CD1c-positive myeloid dendritic cell (primary cell): Measurements from ENCODE around the gene SPR.

ENCODE experiments used
- DNase-seq: peaks from one replicate; pipeline ENCODE4 v3.0.0-alpha.2; 2016; ENCODE audit errors: extremely low spot score

SPR gene

DNA sequence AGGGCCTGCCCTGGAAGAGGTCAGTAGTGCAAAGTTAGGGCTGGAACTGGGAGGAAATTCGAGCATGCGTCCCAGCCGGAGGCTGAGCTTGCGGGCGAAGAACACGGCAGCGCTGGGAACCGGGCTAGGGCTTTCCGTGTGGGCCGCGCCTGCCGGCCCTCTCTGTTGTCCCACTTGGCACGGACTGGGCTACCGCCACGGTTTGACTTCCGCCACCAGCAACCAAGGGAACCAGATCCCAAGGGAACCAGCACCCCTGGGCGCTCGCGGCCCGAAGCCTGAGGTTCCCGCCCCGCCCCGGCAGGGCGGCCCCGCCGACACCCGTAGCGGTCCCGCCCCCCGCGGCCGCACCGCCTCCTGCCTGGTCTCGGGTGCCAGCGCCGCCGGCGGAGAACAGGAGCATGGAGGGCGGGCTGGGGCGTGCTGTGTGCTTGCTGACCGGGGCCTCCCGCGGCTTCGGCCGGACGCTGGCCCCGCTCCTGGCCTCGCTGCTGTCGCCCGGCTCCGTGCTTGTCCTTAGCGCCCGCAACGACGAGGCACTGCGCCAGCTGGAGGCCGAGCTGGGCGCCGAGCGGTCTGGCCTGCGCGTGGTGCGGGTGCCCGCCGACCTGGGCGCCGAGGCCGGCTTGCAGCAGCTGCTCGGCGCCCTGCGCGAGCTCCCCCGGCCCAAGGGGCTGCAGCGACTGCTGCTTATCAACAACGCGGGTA is at the start of gene SPR:
Gene SPR, plus strand, starts transcription at position 377 of the 708 bp plus-strand sequence. Its CDS starts 25 bp downstream, at position 402.
- DNase-seq, result peak; percentile 78

- no peak for DNase-seq
Observed at GRCh38 chr2:72840066-72840465, 47.1 kb upstream of the SPR start.

GRCh38 chr2:72841462-72842125 is 45.6 kb upstream of the SPR start:
- DNase-seq, result no peak

DNA sequence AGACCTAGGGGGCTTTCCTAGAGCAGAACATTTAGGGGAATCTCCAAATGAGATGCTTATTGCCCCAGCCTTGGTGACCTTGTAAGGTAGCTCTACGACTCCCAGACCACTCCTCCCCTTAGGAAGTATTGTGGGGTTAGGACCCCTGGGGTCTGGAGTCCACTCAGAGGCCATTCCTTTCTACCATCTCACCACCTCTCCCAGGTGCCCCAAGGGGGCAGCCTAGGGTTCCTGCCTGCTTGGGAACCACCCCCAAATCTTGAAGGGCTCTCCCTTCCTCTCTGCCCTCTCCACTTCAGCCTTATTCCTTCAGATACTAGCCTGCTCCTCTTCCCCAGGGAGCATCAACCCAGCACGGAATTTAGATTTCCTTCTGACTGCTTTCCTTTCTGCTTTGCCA is 43.9 kb upstream of the SPR start:
- no peak for DNase-seq

- DNase-seq, result no peak
Observed at GRCh38 chr2:72846171-72847095, 40.8 kb upstream of the SPR start.

DNA sequence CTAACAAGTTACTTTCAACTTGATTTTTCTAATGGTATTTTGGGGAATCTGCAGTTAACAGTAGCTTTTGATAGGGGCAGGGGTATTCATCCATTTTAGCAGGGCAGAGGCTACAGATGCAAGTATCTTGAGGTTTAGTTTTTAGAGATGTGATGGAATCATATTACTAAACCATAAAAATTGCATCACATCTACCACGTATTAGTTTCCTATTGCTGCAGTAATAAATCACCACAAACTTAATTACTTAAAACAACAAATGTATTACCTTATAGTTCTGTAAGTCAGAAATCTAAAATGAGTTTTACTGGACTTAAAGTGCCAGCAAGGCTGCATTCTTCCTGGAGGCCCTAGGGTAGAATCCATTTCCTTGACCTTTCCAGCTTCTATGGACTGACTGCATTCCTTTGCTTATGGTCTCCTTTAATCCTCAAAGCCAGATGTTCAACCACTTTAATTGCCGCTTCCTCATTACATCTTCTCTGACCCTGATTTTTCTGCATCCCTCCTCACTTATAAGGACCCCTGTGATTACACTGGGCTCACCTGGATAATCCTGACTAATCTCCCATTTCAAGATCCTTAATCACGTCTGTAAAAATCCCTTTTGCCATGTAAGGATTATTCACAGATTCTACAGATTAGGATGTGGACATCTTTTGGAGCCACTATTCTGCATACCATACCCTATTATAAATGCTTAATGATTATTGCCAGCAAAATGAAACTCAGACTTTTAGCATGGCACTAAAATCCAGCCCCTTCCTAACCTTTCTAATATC is 39.5 kb upstream of the SPR start:
- no peak for DNase-seq

- DNase-seq, result no peak
Observed at GRCh38 chr2:72848436-72849137, 38.6 kb upstream of the SPR start.

DNA sequence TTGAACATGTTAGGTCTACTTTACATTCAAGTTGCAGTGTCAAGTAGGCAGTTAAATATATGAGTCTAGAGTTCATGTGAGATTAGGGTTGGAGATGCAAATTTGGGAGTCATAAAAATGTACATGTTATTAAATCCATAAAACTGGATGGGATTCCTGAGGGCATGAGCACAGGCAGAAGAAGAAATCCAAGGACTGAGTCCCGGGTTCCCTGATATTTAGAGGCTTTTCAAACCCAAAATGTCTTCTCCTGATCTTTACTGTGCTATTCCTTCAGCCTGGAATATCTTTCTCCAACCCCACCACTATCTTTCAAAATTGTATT is 38.1 kb upstream of the SPR start:
- DNase-seq, result no peak

DNA sequence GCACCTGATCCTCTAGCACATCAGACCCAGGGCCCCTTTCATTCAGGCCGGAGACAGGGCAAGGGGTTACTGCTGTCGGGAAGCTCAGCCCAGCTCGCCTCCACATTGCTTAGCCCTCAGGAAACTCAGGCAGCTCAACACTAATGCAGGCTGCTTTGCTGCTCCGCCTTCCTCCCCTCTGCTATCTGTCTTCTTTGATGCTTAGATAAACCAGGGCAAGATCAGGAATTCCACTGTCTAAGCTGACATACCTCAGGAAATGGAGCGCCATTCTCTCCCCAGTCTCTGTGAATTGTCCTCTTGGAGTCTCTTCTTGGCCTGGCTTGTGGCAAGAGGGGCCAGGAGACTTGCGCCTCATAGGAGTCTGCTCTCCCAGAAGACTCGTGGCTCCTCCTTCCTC is 35.9 kb upstream of the SPR start:
- no peak for DNase-seq

DNA sequence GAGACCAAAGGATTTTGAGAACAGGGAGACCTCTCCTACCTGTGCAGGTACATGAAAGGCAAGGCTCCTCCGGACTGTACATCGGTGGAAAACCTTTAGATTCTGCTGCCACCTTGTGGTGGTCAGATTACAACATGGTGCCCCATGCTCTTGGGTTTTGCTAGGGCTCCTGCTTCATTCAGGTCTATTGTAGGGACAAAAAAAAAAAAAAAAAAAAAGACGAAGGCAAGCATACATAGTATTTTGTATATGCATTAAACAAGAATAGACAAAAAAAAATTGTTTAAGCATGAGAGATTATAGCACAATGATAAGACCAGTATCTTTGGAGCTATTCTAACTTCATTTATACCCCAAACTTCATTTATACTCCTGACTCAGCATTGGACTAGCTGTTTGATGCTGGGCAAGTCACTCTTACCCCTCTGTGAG is 27.4 kb upstream of the SPR start:
- peak; percentile 53 for DNase-seq

DNA sequence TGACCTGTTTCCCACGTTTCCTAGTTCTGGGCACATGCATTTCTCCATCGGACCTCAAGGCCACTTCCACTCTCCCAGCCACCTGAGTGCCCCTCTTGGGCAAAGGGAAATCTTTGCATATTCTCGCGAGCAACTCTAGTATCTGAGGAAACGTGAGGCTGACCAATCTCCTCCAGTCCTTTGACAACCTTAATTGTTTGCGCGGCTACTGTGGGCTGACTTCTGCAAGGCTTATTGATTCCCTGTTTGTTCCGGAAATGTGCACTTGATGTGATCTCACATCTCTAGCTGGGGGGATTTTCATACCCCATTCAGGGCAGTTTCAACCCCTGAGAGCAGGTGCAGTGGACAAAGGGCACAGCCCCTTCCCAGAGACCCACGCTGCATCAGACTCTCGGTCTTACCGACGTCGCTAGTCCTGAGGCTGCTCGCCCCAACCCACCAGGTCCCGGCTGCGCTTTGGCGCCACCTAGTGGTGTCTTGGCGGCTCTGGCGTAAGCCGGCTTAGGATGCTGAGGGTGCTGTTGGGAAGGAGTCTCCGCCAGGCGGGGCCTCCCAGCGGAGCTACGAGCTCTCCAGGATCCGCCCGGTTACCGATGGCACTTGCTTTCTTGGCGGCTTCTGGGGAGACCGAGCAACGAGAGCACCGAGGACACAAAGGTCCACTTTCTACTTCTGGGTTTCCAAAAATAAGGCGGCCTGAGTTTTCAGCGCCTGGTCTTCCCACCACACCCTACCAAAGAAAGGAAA is 24.8 kb upstream of the SPR start:
- peak; percentile 91 for DNase-seq

DNA sequence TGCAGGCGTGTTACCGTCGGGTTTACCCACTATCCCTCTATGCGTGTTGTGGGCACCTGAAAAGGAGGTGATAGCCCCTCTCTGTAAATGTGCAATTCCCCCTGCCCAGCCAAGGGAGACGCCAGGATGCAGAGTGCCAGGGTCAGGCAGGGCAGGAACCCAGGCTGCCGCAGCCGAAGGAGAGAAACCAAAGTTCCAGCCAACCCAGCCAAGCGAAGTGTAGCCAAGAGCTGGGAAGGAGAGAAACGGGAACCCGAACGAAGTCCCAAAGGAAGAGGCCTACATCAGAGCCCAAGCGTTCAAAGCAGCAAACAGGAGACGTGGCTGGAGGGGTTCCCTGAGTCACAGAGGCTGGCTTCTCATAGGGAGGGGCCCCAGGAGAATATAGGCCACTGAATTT is 24.2 kb upstream of the SPR start:
- DNase-seq, result no peak

GRCh38 chr2:72864500-72864899 is 22.7 kb upstream of the SPR start:
- DNase-seq, result no peak

DNA sequence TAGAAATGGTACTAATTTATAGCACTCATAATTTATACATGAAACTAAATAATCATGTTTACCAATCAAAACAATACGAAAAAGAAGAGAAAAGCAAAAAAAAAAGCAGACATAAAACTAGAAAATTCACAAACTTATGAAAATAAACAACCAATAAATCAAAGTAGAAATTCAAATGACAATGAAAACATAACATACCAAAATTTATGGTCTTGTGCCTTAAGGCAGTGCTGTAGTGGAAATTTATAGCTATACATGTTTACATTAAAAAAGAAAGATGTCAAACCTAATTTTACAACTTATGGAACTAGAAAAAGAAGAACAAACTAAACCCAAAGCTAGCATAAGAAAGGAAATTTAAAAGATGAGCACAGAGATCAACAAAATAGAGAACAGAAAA is 16.1 kb upstream of the SPR start:
- DNase-seq, result no peak

DNA sequence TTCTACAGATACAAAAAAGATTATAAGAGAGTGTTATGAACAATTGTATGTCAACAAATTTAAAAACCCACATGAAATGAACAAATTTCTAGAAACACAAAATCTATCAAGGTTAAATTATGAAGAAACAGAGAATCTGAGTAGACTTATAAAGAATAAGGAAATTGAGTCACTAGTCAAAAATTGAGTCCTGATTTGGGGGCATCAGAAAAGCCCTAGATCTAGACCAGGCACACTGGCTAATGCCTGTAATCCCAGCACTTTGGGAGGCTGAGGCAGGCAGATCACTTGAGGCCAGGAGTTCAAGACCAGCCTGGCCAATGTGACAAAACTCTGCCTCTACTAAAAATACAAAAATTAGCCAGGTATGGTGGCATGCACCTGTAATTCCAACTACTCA is 15.3 kb upstream of the SPR start:
- no peak for DNase-seq

GRCh38 chr2:72883356-72883962 is 3.7 kb upstream of the SPR start:
- DNase-seq, result peak; percentile 18

DNA sequence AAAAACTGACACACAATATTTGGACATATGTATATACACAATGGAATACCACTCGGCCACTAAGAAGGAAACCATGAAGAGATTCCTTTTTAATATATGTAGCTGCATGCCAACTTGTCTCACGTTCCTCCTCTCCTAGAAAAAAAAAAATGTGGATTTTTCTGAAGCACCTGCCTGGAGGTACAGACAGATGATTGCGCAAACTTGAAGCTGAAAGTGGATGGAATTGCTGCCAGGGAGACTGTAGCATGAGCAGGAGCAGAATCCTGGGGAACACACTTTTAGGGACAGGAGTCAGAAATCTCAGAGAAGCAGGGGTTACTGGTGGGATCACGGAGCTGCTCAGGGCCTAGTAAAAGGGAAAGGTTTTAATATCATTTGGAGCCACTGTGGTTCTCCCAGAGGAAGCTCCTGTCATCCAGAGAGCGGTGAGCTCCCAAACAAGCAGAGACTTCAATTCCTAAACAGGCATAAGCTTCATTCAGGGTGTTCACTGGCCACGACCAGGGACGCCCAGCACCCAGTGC is 640 bp upstream of the SPR start:
- DNase-seq, result no peak

GRCh38 chr2:72887740-72888437 is 681 bp downstream of the SPR start:
- peak; percentile 72 for DNase-seq
